Smooth muscle cell (in vitro differentiated cells): Measurements from ENCODE around the gene PAK5. TPM values are rescaled to one million over a fixed set of nuclear protein-coding genes. Genes with fewer than 3 reads are reported as not detected.

Experiments used
- DNase-seq: peaks from one replicate; lab custom pipeline; 2025; ENCODE audit not compliant: unreplicated experiment; lab: John Stamatoyannopoulos, UW
- H2AFZ ChIP-seq: fragments of 200-600 bp; sonication (generic); 2 replicates; pipeline ENCODE4 v1.6.0; 2016; ENCODE audit warnings: antibody characterized with exemption, low read depth, mild to moderate bottlenecking
- H3F3A ChIP-seq: fragments of 200-600 bp; sonication (generic); 2 replicates; pipeline ENCODE4 v1.6.0; 2017; ENCODE audit warnings: antibody characterized with exemption, low read depth
- H3K27ac ChIP-seq: fragments of 200-600 bp; sonication (generic); 2 replicates; pipeline ENCODE4 v1.5.1; 2016; ENCODE audit warnings: low read depth, mild to moderate bottlenecking
- H3K27me3 ChIP-seq: fragments of 200-600 bp; sonication (generic); 2 replicates; pipeline ENCODE4 v1.6.1; 2016; ENCODE audit warnings: low read depth, mild to moderate bottlenecking
- H3K36me3 ChIP-seq: fragments of 200-600 bp; sonication (generic); 2 replicates; pipeline ENCODE4 v1.5.1; 2016; ENCODE audit warnings: low read depth
- H3K4me1 ChIP-seq: fragments of 200-600 bp; sonication (generic); 2 replicates; pipeline ENCODE4 v1.5.1; 2016; ENCODE audit warnings: low read depth
- H3K4me2 ChIP-seq: fragments of 200-600 bp; sonication (generic); 2 replicates; pipeline ENCODE4 v1.6.0; 2016; ENCODE audit warnings: mild to moderate bottlenecking
- H3K4me3 ChIP-seq: fragments of 200-600 bp; sonication (generic); 2 replicates; pipeline ENCODE4 v1.5.1; 2016; ENCODE audit warnings: mild to moderate bottlenecking
- H3K79me2 ChIP-seq: fragments of 200-600 bp; sonication (generic); 2 replicates; pipeline ENCODE4 v1.6.0; 2016; ENCODE audit warnings: low read depth, mild to moderate bottlenecking
- H3K9ac ChIP-seq: fragments of 200-600 bp; sonication (generic); 2 replicates; pipeline ENCODE4 v1.6.0; 2016; ENCODE audit warnings: low read depth
- H3K9me3 ChIP-seq: fragments of 200-600 bp; sonication (generic); replicated peaks from 2 replicates; pipeline ENCODE4 v1.5.1; 2016; ENCODE audit warnings: low read depth
- H4K20me1 ChIP-seq: fragments of 200-600 bp; sonication (generic); 2 replicates; pipeline ENCODE4 v1.6.0; 2016; ENCODE audit warnings: low read depth
- CTCF ChIP-seq: fragments of 200-600 bp; sonication (generic); IDR thresholded peaks from 2 replicates; pipeline ENCODE4 v1.5.1; 2017; ENCODE audit warnings: borderline replicate concordance, mild to moderate bottlenecking, antibody characterized with exemption; ENCODE audit not compliant: insufficient read depth, poor library complexity, severe bottlenecking
- WGBS: methylation state at CpG from one replicate; pipeline ENCODE4 v1.1.7; 2016; ENCODE audit warnings: low lambda C conversion rate; 5-methylcytosine and 5-hydroxymethylcytosine counted together
- polyA plus RNA-seq: library from polyadenylated mRNA; unstranded; fragments of >200 nt; fragmentation: Nextera tagmentation; extraction: Ambion mirVana; gene quantifications from 2 replicates; pipeline ENCODE4 v1.2.1, GENCODE V29; 2016
- total RNA-seq: library from RNA; depleted of rRNA; stranded (reverse); fragments of >200 nt; gene quantifications from 2 replicates; pipeline ENCODE4 v1.2.3, GENCODE V29; 2014

PAK5 gene
- total and polyA plus RNA-seq, 2 experiments from 2014 or later: 0.13 TPM; not detected in 1

- no peak for TF ChIP-seq CTCF
- no peak for DNase-seq
- Histone ChIP-seq H3K4me2 (no peak overlapping the region), H3K9ac (no peak overlapping the region), H3K79me2 (no peaks in the 10 kb centered on the region), H3F3A (no peaks in the 10 kb centered on the region), H3K9me3 (no peaks in the 10 kb centered on the region), H3K36me3 (no peaks in the 10 kb centered on the region), H4K20me1 (no peaks in the 10 kb centered on the region), H3K27ac (no peak overlapping the region), H3K4me1 (no peaks in the 10 kb centered on the region), H3K27me3 (peaks cover 6% of the 10 kb centered on the region), H2AFZ (no peak overlapping the region), H3K4me3 (no peak overlapping the region)
- WGBS: 87% methylated on average over 3 of the region's 3 CpGs
Observed at GRCh38 chr20:9496155-9496554, 342.7 kb downstream of the PAK5 start.

GRCh38 chr20:9495701-9496100 lies 343.2 kb downstream of the PAK5 start:
- WGBS: 72% methylated on average over 2 of the region's 2 CpGs

GRCh38 chr20:9493803-9494202 lies 345.1 kb downstream of the PAK5 start:
- DNase-seq: no peak
- WGBS: 96% methylated on average over 2 of the region's 2 CpGs

More at GRCh38 chr20:9495701-9496100, 343.2 kb downstream of the PAK5 start:
- Histone ChIP-seq H2AFZ (no peak overlapping the region), H4K20me1 (no peaks in the 10 kb centered on the region), H3K9me3 (no peaks in the 10 kb centered on the region), H3K9ac (no peak overlapping the region), H3K4me2 (no peak overlapping the region), H3K27ac (no peak overlapping the region), H3K79me2 (no peaks in the 10 kb centered on the region), H3K27me3 (peaks cover 2% of the 10 kb centered on the region), H3F3A (no peaks in the 10 kb centered on the region), H3K36me3 (no peaks in the 10 kb centered on the region), H3K4me3 (no peak overlapping the region), H3K4me1 (no peaks in the 10 kb centered on the region)
- no peak for TF ChIP-seq CTCF
- no peak for DNase-seq

More at GRCh38 chr20:9493803-9494202, 345.1 kb downstream of the PAK5 start:
- Histone ChIP-seq H3K27ac (no peak overlapping the region), H3K79me2 (no peaks in the 10 kb centered on the region), H3K4me3 (no peak overlapping the region), H3F3A (no peaks in the 10 kb centered on the region), H3K36me3 (no peaks in the 10 kb centered on the region), H3K4me2 (no peak overlapping the region), H4K20me1 (no peaks in the 10 kb centered on the region), H2AFZ (no peak overlapping the region), H3K27me3 (peaks cover 4% of the 10 kb centered on the region), H3K9ac (no peak overlapping the region), H3K9me3 (no peaks in the 10 kb centered on the region), H3K4me1 (no peaks in the 10 kb centered on the region)
- TF ChIP-seq CTCF: no peak
